NCI-H82 treated with DMSO at 0.1 percent for 48 hours (cell line): ENCODE data around the gene GRM5.
A peak's percentile ranks its signal among the peaks of the same experiment; 100 is the strongest.

Experiments used
- DNase-seq: peaks from one replicate; lab custom pipeline; 2025; ENCODE audit not compliant: unreplicated experiment; lab: John Stamatoyannopoulos, UW

Gene GRM5

GRCh38 chr11:88620568-88621130, 445.1 kb downstream of the GRM5 start:
- DNase-seq, result no peak

GRCh38 chr11:88619656-88620385, 446.0 kb downstream of the GRM5 start:
- DNase-seq, result no peak

GRCh38 chr11:88619071-88619425, 446.7 kb downstream of the GRM5 start:
- DNase-seq, result no peak

- DNase-seq, result peak; percentile 9
Observed at GRCh38 chr11:88618327-88619070, 447.3 kb downstream of the GRM5 start.

- DNase-seq, result no peak
Observed at GRCh38 chr11:88617226-88617625, 448.6 kb downstream of the GRM5 start.

- no peak for DNase-seq
Observed at GRCh38 chr11:88604260-88604659, 461.5 kb downstream of the GRM5 start.

GRCh38 chr11:88603091-88603867, 462.5 kb downstream of the GRM5 start:
- DNase-seq, result no peak

GRCh38 chr11:88597387-88597786, 468.4 kb downstream of the GRM5 start:
- no peak for DNase-seq

- no peak for DNase-seq
Observed at GRCh38 chr11:88596786-88597185, 469.0 kb downstream of the GRM5 start.

- no peak for DNase-seq
Observed at GRCh38 chr11:88594274-88594950, 471.4 kb downstream of the GRM5 start.

GRCh38 chr11:88590361-88590760, 475.4 kb downstream of the GRM5 start:
- DNase-seq, result no peak

- DNase-seq, result no peak
Observed at GRCh38 chr11:88583251-88583650, 482.5 kb downstream of the GRM5 start.

GRCh38 chr11:88579466-88579865, 486.3 kb downstream of the GRM5 start:
- DNase-seq, result no peak

GRCh38 chr11:88576741-88577140, 489.0 kb downstream of the GRM5 start:
- no peak for DNase-seq

- DNase-seq, result no peak
Observed at GRCh38 chr11:88575916-88576315, 489.9 kb downstream of the GRM5 start.

GRCh38 chr11:88569342-88569741, 496.4 kb downstream of the GRM5 start:
- no peak for DNase-seq

GRCh38 chr11:88555829-88556202, 510.0 kb downstream of the GRM5 start:
- no peak for DNase-seq

- DNase-seq, result no peak
Observed at GRCh38 chr11:88555018-88555828, 510.6 kb downstream of the GRM5 start.

GRCh38 chr11:88553204-88553603, 512.6 kb downstream of the GRM5 start:
- no peak for DNase-seq

GRCh38 chr11:88552379-88553062, 513.3 kb downstream of the GRM5 start:
- DNase-seq, result no peak
